Tibial nerve (tissue), 3 donors: ENCODE data around the gene SLC13A2.

Experiments used
- POLR2A ChIP-seq, 2 donors: fragments of 450-650 bp; IDR thresholded peaks; one replicate each; pipeline ENCODE4 v1.6.1; 2017; ENCODE audit warnings: antibody characterized with exemption in 2 of 2, mild to moderate bottlenecking in 2 of 2, moderate library complexity in 2 of 2
- TF ChIP-seq, protein P1 (sequence below), 5 experiments: fragments of 200-600 bp in 3 of 5; fragments of 450-650 bp in 2 of 5; sonication (generic) in 3 of 5; IDR thresholded peaks; one replicate each; pipeline ENCODE4 v1.5.1; 2016 to 2019; ENCODE audit warnings: antibody characterized with exemption in 5 of 5, mild to moderate bottlenecking in 3 of 5, moderate library complexity in 2 of 5

- TF ChIP-seq, protein P1, sequence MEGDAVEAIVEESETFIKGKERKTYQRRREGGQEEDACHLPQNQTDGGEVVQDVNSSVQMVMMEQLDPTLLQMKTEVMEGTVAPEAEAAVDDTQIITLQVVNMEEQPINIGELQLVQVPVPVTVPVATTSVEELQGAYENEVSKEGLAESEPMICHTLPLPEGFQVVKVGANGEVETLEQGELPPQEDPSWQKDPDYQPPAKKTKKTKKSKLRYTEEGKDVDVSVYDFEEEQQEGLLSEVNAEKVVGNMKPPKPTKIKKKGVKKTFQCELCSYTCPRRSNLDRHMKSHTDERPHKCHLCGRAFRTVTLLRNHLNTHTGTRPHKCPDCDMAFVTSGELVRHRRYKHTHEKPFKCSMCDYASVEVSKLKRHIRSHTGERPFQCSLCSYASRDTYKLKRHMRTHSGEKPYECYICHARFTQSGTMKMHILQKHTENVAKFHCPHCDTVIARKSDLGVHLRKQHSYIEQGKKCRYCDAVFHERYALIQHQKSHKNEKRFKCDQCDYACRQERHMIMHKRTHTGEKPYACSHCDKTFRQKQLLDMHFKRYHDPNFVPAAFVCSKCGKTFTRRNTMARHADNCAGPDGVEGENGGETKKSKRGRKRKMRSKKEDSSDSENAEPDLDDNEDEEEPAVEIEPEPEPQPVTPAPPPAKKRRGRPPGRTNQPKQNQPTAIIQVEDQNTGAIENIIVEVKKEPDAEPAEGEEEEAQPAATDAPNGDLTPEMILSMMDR (IDR thresholded peaks at IDR 0.05) = no peak
- TF ChIP-seq POLR2A (IDR thresholded peaks at IDR 0.05) = no peak
Measured at GRCh38 chr17:28508211-28508724, 34.8 kb downstream of the SLC13A2 start.
